Stimulated activated CD4-positive, alpha-beta T cell treated with anti-CD3 and anti-CD28 coated beads, Interleukin-1b, Interleukin-23, amount 100 ng/mL, for 1 hour (primary cell): Measurements from ENCODE around the gene KLC1.
A peak's percentile ranks its signal among the peaks of the same experiment; 100 is the strongest.
"Not testable (repeated sequence)": the region's sequence is repeated elsewhere in the genome, so short reads cannot be mapped to it uniquely, and the experiment has no call there.

ENCODE experiments used
- DNase-seq, 2 donors: peaks; one replicate each; pipeline ENCODE4 v3.0.0-alpha.2; 2020; ENCODE audit warnings: low read depth in 2 of 2

Gene KLC1

DNA sequence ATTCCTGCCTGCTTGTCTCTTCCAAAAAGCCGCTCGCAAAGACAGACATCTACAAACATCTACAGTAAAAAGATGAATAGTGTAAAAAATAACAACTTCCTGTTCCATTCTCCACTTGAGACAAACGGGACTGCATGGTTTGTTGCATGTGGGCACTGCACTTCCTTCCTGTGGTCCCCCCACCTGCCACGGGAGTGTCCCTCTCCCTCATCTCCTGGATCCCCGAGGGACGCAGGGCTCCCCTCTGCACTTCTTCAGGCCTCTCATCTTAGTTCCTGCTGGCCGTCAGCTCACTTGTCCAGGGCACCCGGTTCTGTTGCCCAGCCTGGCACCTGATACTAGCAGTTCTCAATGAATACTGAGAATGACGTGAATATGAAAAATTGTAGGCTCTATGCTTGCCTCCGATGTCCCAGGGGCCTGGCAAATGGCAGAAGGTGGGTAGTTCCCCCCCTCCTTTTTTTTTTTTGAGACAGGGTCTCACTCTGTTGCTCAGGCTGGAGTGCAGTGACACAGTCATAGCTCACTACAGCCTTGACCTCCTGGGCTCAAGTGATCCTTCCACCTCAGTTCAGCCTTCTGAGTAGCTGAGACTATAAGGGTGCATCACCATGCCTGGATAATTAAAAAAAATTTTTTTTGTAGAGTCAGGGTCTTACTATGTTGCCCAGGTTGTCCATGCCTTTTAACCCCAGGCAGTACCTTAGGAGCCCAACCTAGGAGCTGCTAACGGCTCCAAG, 3.5 kb upstream of the KLC1 start:
- no peak for DNase-seq

- no peak for DNase-seq
Measured at GRCh38 chr14:103626146-103626850, 2.7 kb upstream of the KLC1 start.

GRCh38 chr14:103627073-103628025, 1.7 kb upstream of the KLC1 start:
- DNase-seq, result no peak

- no peak for DNase-seq
Measured at GRCh38 chr14:103628221-103628683, 759 bp upstream of the KLC1 start.

DNA sequence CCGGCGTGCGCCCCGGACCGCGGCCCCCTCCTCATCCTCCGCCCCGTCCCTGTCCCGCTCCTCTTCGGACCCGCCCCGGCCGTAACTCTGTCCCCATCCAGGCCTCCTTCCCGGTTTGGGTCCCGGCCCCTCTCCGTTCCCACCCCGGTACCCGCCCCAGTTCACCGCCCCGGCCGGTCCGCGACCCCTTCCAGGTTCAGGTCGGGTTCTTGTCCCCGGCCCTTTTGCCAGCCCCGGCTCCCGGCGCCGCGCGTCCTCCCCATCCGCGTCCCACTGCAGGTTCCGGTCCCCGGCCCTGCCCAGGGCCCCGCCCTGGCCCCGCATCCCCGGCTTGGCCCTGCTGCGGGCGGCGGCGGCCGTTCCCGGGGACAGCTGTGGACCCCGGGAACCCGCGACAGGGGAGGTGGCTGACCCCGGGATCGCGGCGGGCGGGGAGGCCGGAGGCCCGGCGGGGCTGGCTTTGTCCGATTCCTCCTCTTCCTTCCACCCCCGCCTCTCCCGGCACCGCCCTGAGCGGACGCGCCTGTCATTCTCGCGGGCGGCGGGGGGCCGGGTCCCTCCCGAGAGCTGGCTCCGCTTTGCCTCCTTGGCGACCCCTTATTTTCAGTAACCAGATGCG, 601 bp downstream of the KLC1 start:
- peak in 1 of 2 donors; percentile 18 for DNase-seq

- no peak for DNase-seq
Measured at GRCh38 chr14:103630364-103631108, 1.5 kb downstream of the KLC1 start.

- no peak for DNase-seq
Measured at GRCh38 chr14:103633391-103633790, 4.4 kb downstream of the KLC1 start.

- no peak for DNase-seq
Measured at GRCh38 chr14:103634156-103634555, 5.1 kb downstream of the KLC1 start.

- no peak for DNase-seq
Measured at GRCh38 chr14:103638594-103638993, 9.6 kb downstream of the KLC1 start.

- DNase-seq, result no peak
Measured at GRCh38 chr14:103641161-103641560, 12.2 kb downstream of the KLC1 start.

DNA sequence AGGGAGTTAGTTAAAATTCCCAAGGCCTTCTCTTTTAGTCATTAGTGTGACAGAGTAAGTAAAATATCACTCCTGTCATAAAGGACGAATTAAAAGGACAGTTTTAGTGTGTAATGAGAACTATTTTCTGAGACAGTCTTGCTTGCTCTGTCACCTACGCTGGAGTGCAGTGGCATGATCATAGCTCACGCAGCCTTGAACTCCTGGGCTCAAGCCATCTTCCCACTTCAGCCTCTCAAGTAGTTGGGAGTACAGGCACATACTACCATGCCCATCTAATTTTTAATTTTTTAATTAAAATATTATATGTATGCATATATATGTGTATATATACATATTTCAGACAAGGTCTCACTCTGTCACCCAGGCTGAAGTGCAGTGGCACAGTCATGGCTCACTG, 17.2 kb downstream of the KLC1 start:
- DNase-seq, result no peak

- DNase-seq, result no peak
Measured at GRCh38 chr14:103649001-103649400, 20.0 kb downstream of the KLC1 start.

- no peak for DNase-seq
Measured at GRCh38 chr14:103650213-103650612, 21.2 kb downstream of the KLC1 start.

- DNase-seq, result no peak
Measured at GRCh38 chr14:103651585-103651984, 22.6 kb downstream of the KLC1 start.

GRCh38 chr14:103652806-103653205, 23.8 kb downstream of the KLC1 start:
- no peak for DNase-seq

- DNase-seq, result not testable (repeated sequence)
Measured at GRCh38 chr14:103653336-103653735, 24.3 kb downstream of the KLC1 start.

GRCh38 chr14:103653805-103654204, 24.8 kb downstream of the KLC1 start:
- no peak for DNase-seq

DNA sequence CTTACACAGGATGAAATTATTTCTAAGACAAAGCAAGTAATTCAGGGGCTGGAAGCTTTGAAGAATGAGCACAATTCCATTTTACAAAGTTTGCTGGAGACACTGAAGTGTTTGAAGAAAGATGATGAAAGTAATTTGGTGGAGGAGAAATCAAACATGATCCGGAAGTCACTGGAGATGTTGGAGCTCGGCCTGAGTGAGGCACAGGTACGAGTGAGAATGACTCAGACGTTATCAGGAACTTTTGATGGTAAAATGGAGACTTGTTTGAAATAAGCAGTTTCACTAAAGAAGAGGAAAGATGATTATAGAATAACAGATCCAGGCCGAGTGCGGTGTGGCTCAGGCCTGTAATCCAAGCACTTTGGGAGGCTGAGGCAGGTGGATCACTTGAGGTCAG, 25.6 kb downstream of the KLC1 start:
- DNase-seq, result no peak

DNA sequence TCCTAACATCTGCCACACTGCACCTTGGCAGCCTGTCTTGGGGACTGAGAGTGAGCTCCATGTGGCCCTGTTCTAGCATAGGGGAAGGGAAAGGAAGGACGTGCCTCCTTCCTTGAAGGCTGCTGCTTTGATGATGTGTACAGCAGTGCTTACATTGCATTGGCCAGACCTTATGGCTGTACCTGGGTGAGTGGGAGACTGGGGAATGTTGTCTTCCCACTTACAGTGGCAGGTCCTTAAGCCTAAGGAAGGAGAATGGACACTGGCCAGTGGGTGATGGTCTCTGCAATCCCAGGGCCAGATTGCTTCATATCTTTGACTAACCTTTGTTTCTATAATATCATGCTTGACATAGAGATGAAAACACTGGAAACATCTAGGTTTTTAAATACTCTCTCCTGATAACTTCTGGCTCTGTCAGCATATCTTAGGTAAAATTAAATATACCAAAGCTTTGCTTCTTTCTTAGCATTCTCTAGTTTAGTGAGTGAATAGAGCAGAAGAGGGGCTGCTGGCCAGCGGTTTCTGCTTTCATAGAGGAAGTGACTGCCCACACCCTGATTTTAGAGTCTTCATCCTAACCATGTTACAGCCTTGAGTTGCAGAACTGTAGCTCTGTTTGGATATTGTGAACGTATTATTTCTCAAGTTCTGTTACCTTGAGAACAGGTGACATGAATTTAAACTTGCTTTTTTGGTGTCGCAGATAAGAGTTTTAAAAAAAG, 27.2 kb downstream of the KLC1 start:
- DNase-seq, result no peak

DNA sequence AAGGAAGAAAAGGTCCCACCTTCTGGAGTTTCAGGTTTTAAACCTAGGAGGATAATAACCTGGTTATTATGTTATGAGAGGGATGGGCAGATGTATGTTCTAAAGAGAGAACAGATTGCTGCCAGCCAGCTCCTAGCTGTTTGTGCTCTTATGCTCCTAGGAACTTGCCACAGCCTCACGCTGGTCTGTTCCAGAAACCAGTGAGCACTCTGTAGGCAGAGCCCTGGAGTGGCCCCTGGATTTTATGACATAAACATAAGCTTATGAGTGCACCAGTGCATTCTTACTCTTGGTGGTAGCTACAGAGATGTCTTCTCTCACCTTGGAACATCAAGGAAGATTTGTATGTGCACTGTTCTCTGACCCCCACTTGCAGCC, 27.7 kb downstream of the KLC1 start:
- no peak for DNase-seq
